HepG2 (cell line): Measurements from ENCODE around the gene PFN2. TPM values are rescaled to one million over a fixed set of nuclear protein-coding genes. Genes with fewer than 3 reads are reported as not detected.

Experiments used
- BRF2 ChIP-seq: sonication (generic); formaldehyde crosslinking; IDR thresholded peaks from 2 replicates; pipeline ENCODE4 v1.8.1; 2022; ENCODE audit warnings: mild to moderate bottlenecking, missing genetic modification reagents
- CBX1 ChIP-seq: IDR thresholded peaks from one replicate; pipeline ENCODE4 v1.6.1; 2016; ENCODE audit warnings: antibody characterized with exemption, low read depth
- DMAP1 ChIP-seq: IDR thresholded peaks from 2 replicates; pipeline ENCODE4 v1.6.1; 2016
- FOXA3 ChIP-seq: IDR thresholded peaks from 2 replicates; pipeline ENCODE4 v1.6.1; 2016; ENCODE audit warnings: missing genetic modification reagents, missing compliant biosample characterization
- GTF3A ChIP-seq: sonication (generic); formaldehyde crosslinking; conservative IDR thresholded peaks from 2 replicates; pipeline ENCODE4 v1.4.0; 2020; ENCODE audit warnings: mild to moderate bottlenecking, missing genetic modification reagents
- KDM4B ChIP-seq: sonication (generic); formaldehyde crosslinking; IDR thresholded peaks from 2 replicates; pipeline ENCODE4 v1.4.0; 2020; ENCODE audit warnings: missing genetic modification reagents
- KMT2A ChIP-seq: sonication (generic); formaldehyde crosslinking; IDR thresholded peaks from 2 replicates; pipeline ENCODE4 v1.4.0; 2020; ENCODE audit warnings: missing genetic modification reagents
- MEIS1 ChIP-seq: sonication (generic); formaldehyde crosslinking; IDR thresholded peaks from 2 replicates; pipeline ENCODE4 v1.9.0; 2021; ENCODE audit warnings: mild to moderate bottlenecking, missing genetic modification reagents, moderate library complexity, borderline replicate concordance
- NAIF1 ChIP-seq: sonication (generic); formaldehyde crosslinking; IDR thresholded peaks from 2 replicates; pipeline ENCODE4 v1.5.0; 2020; ENCODE audit warnings: mild to moderate bottlenecking, missing genetic modification reagents, borderline replicate concordance
- ONECUT2 ChIP-seq: sonication (generic); formaldehyde crosslinking; IDR thresholded peaks from 2 replicates; pipeline ENCODE4 v1.4.0; 2020; ENCODE audit warnings: missing genetic modification reagents
- PRDM15 ChIP-seq: sonication (generic); formaldehyde crosslinking; IDR thresholded peaks from 2 replicates; pipeline ENCODE4 v1.4.0; 2020; ENCODE audit warnings: missing genetic modification reagents
- SMARCC2 ChIP-seq: fragments of 450-650 bp; IDR thresholded peaks from 2 replicates; pipeline ENCODE4 v1.6.1; 2017; ENCODE audit warnings: antibody characterized with exemption, mild to moderate bottlenecking
- SP4 ChIP-seq: sonication (generic); formaldehyde crosslinking; IDR thresholded peaks from 2 replicates; pipeline ENCODE4 v1.8.1; 2023; ENCODE audit warnings: mild to moderate bottlenecking, missing genetic modification reagents
- SPEN ChIP-seq: sonication (generic); formaldehyde crosslinking; IDR thresholded peaks from 2 replicates; pipeline ENCODE4 v1.5.1; 2020; ENCODE audit warnings: low read depth, mild to moderate bottlenecking, missing genetic modification reagents
- TP53 ChIP-seq: sonication (generic); formaldehyde crosslinking; conservative IDR thresholded peaks from 2 replicates; pipeline ENCODE4 v1.4.0; 2020; ENCODE audit warnings: missing genetic modification reagents
- ZBTB21 ChIP-seq: sonication (generic); formaldehyde crosslinking; IDR thresholded peaks from 2 replicates; pipeline ENCODE4 v1.4.0; 2020; ENCODE audit warnings: missing genetic modification reagents
- ZKSCAN1 ChIP-seq: fragments of 150-350 bp; IDR thresholded peaks from 2 replicates; pipeline ENCODE4 v1.6.1; 2014; ENCODE audit warnings: low read length
- ZNF10 ChIP-seq: sonication (generic); formaldehyde crosslinking; IDR thresholded peaks from 2 replicates; pipeline ENCODE4 v1.4.0; 2020; ENCODE audit warnings: mild to moderate bottlenecking, low read depth, missing genetic modification reagents, borderline replicate concordance
- ZNF12 ChIP-seq: sonication (generic); formaldehyde crosslinking; IDR thresholded peaks from 2 replicates; pipeline ENCODE4 v1.5.0; 2020; ENCODE audit warnings: missing genetic modification reagents
- ZNF121 ChIP-seq: sonication (generic); formaldehyde crosslinking; IDR thresholded peaks from 2 replicates; pipeline ENCODE4 v1.5.0; 2020; ENCODE audit warnings: mild to moderate bottlenecking, missing genetic modification reagents
- ZNF205 ChIP-seq: IDR thresholded peaks from 2 replicates; pipeline ENCODE4 v1.6.1; 2018; ENCODE audit warnings: missing biosample characterization, missing genetic modification reagents
- ZNF382 ChIP-seq: sonication (generic); formaldehyde crosslinking; IDR thresholded peaks from 2 replicates; pipeline ENCODE4 v1.5.0; 2020; ENCODE audit warnings: missing genetic modification reagents, mild to moderate bottlenecking, borderline replicate concordance
- ZNF639 ChIP-seq: conservative IDR thresholded peaks from 2 replicates; pipeline ENCODE4 v1.6.1; 2018; ENCODE audit warnings: missing genetic modification reagents
- ZNF737 ChIP-seq: sonication (generic); formaldehyde crosslinking; IDR thresholded peaks from 2 replicates; pipeline ENCODE4 v1.5.0; 2020; ENCODE audit warnings: missing genetic modification reagents, mild to moderate bottlenecking, borderline replicate concordance
- ZNF792 ChIP-seq: IDR thresholded peaks from 2 replicates; pipeline ENCODE4 v1.6.1; 2016
- ZNF83 ChIP-seq: sonication (generic); formaldehyde crosslinking; IDR thresholded peaks from 2 replicates; pipeline ENCODE4 v1.4.0; 2020; ENCODE audit warnings: missing genetic modification reagents, mild to moderate bottlenecking, borderline replicate concordance
- ZNF883 ChIP-seq: sonication (generic); formaldehyde crosslinking; IDR thresholded peaks from 2 replicates; pipeline ENCODE4 v1.5.1; 2020; ENCODE audit warnings: mild to moderate bottlenecking, missing genetic modification reagents; ENCODE audit errors: not compliant biosample characterization
- polyA plus RNA-seq, 8 experiments: library from polyadenylated mRNA; depleted of rRNA in 3 of 8; stranded (reverse) in 7 of 8; unstranded in 1 of 8; fragments of >200 nt; fragmentation: Illumina TruSeq in 4 of 8; extraction: Trizol in 4 of 8; gene quantifications; 2 replicates each; pipeline versions ENCODE4 v1.2.1 to v1.2.3, GENCODE V29; 2011 to 2016; ENCODE audit warnings: low read depth in 4 of 8, missing spikeins in 1 of 8, mixed read lengths in 1 of 8; ENCODE audit not compliant: insufficient read depth in 1 of 8
- total RNA-seq, 5 experiments: library from RNA; depleted of rRNA; stranded (reverse); fragments of >200 nt; fragmentation: Illumina TruSeq; extraction: Trizol; gene quantifications; 2 replicates each; pipeline ENCODE4 v1.2.3, GENCODE V29; 2016; ENCODE audit warnings: low read depth in 1 of 5

The PFN2 gene
- total and polyA plus RNA-seq, 2 of the 13 experiments (the other 11 are each of a cell fraction or from before 2014, with no cell fraction given), result 57.3 to 150 TPM

GRCh38 chr3:149970716-149971402 lies at the start of gene PFN2 (continued):
- TF ChIP-seq BRF2 (peak; percentile 67), NAIF1 (CRISPR knock-in tag) (peak; percentile 96), ONECUT2 (CRISPR knock-in tag) (no peak), FOXA3 (no peak; the same call in 1 of the 2 replicates), ZNF792 (CRISPR knock-in tag) (peak; percentile 14; the same call in 1 of the 2 replicates), ZNF639 (CRISPR knock-in tag) (peak; percentile 88; the same call in 1 of the 2 replicates), TP53 (no peak), KDM4B (CRISPR knock-in tag) (no peak; the same call in 1 of the 2 replicates), MEIS1 (CRISPR knock-in tag) (peak; percentile 23; the same call in 1 of the 2 replicates), SMARCC2 (no peak), ZNF205 (no peak), ZBTB21 (CRISPR knock-in tag) (no peak), GTF3A (CRISPR knock-in tag) (0 out of 2 replicates have a peak, but pooled peaks have one; percentile 69), ZNF121 (CRISPR knock-in tag) (no peak), ZNF83 (CRISPR knock-in tag) (peak; percentile 82), KMT2A (CRISPR knock-in tag) (peak; percentile 69; the same call in 1 of the 2 replicates), PRDM15 (no peak; the same call in 1 of the 2 replicates), ZKSCAN1 (no peak), CBX1 (no peak), SP4 (CRISPR knock-in tag) (peak; percentile 59; the same call in 1 of the 2 replicates), ZNF382 (no peak), SPEN (CRISPR knock-in tag) (peak; percentile 68; the same call in 1 of the 2 replicates), ZNF737 (CRISPR knock-in tag) (no peak), ZNF10 (CRISPR knock-in tag) (no peak; the same call in 1 of the 2 replicates), ZNF883 (CRISPR knock-in tag) (no peak), DMAP1 (CRISPR knock-in tag) (peak; percentile 88), ZNF12 (CRISPR knock-in tag) (no peak)
